Hepatocyte (in vitro differentiated cells): ENCODE measurements around the gene TENM4.

Experiments
- EZH2 ChIP-seq: fragments of 200-600 bp; sonication (generic); IDR thresholded peaks from 2 replicates; pipeline ENCODE4 v1.6.1; 2016; ENCODE audit warnings: antibody characterized with exemption, mild to moderate bottlenecking, borderline replicate concordance
- TF ChIP-seq, protein P1 (sequence below): fragments of 200-600 bp; sonication (generic); IDR thresholded peaks from 2 replicates; pipeline ENCODE4 v1.5.1; 2016; ENCODE audit warnings: antibody characterized with exemption, mild to moderate bottlenecking; ENCODE audit not compliant: poor library complexity

DNA sequence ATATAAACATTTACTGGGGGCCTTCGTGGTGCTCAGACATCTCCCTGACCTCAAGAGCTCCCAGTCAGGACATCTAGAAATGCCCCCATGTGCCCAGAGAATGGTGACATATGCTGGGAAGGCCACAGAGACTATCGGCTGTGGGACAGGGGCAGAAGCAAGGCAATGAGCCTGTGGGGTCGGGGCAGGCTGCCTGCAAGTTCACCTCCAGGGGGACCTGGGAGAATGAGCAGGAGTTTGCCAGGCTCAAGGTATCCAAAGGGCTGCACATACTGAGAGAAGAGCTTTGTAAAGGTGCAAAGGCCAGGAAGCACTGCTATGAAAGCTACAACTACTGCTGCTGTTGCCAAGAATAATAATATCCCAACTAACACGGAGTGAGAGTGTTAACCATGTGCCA is 233.9 kb downstream of the TENM4 start:
- TF ChIP-seq, protein P1, sequence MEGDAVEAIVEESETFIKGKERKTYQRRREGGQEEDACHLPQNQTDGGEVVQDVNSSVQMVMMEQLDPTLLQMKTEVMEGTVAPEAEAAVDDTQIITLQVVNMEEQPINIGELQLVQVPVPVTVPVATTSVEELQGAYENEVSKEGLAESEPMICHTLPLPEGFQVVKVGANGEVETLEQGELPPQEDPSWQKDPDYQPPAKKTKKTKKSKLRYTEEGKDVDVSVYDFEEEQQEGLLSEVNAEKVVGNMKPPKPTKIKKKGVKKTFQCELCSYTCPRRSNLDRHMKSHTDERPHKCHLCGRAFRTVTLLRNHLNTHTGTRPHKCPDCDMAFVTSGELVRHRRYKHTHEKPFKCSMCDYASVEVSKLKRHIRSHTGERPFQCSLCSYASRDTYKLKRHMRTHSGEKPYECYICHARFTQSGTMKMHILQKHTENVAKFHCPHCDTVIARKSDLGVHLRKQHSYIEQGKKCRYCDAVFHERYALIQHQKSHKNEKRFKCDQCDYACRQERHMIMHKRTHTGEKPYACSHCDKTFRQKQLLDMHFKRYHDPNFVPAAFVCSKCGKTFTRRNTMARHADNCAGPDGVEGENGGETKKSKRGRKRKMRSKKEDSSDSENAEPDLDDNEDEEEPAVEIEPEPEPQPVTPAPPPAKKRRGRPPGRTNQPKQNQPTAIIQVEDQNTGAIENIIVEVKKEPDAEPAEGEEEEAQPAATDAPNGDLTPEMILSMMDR, result no peak
- no peak for TF ChIP-seq EZH2
